HG03280 (cell line): Measurements from ENCODE around the gene SINHCAF.

ENCODE experiments used
- ATAC-seq: cut with Tn5 transposase; IDR thresholded peaks from one replicate; pipeline ENCODE4 v1.9.1; 2021; ENCODE audit warnings: mild to moderate bottlenecking, moderate library complexity; ENCODE audit not compliant: unreplicated experiment

SINHCAF gene

GRCh38 chr12:31234955-31235867 is 90.7 kb downstream of the SINHCAF start:
- no peak for ATAC-seq

GRCh38 chr12:31234053-31234840 is 91.7 kb downstream of the SINHCAF start:
- ATAC-seq, result no peak

- no peak for ATAC-seq
Measured at GRCh38 chr12:31233061-31233730, 92.8 kb downstream of the SINHCAF start.

GRCh38 chr12:31232361-31232965 is 93.5 kb downstream of the SINHCAF start:
- ATAC-seq, result no peak

DNA sequence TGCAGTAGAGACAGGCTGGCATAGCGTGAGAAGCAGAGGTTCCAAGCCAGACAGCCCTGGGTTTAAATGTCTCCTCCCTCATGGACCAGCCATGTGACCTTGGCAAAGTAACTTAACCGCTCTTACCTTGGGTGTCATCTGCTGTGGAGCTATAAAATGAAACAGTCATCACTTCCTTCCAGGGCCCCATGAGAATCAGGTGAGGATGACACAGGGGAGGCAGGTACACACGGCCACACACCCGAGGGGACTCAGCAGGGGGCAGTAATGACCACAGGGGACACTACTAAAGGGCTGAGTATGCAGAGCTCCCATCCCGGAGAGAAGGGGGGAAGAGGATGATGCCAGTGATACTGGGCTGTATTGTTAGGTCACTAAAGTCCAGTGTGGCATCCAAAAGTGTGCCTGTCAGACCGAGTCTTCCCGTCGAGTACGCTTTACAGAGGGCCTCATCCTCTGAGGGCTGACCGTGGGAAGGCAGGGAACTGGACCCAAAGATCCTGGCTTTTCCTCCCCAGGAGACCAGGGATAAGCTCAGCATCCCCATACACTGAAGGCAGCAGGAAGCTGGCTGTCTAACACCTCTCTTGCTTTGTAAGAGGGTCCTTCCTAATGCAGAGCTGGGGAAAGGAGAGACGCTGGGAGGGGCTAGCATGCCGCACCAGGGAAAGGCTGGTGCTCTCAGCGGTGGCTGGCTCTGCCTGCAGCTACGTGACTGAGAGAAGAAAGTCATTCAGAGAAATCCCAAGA is 94.2 kb downstream of the SINHCAF start:
- ATAC-seq, result no peak
